GM12878 (cell line): Measurements from ENCODE around the gene LTA. TPM values are rescaled to one million over a fixed set of nuclear protein-coding genes. Genes with fewer than 3 reads are reported as not detected.

Experiments
- ATAC-seq: fragments of 200-7000 bp; cut with Tn5 transposase; 3 replicates; pipeline ENCODE4 v1.9.1; 2020; ENCODE audit warnings: mild to moderate bottlenecking, moderate library complexity
- BruUV-seq: library from RNA; stranded (reverse); fragments of 400-500 nt; replicated peaks from 2 replicates; lab custom pipeline; 2021; lab: Mats Ljungman, UMichigan
- CTCF ChIA-PET: fragments of 300-600 bp; sonication (Branson Sonifier 250); formaldehyde crosslinking; extraction: SDS; loops from one replicate; lab custom pipeline; 2021; ENCODE audit warnings: inconsistent platforms; lab: Yijun Ruan, JAX
- POLR2A ChIA-PET: fragments of 350-600 bp; formaldehyde crosslinking; extraction: SDS; loops from one replicate; lab custom pipeline; 2021; ENCODE audit warnings: inconsistent platforms; lab: Charles Lee
- RAD21 ChIA-PET: fragments of 300-600 bp; sonication (Branson Sonifier 250); formaldehyde crosslinking; loops from one replicate; lab custom pipeline; 2023; ENCODE audit warnings: antibody characterized with exemption; ENCODE audit not compliant: unreplicated experiment; lab: Charles Lee
- SMC1A ChIA-PET: fragments of 300-600 bp; sonication (Branson Sonifier 250); formaldehyde crosslinking; loops from one replicate; lab custom pipeline; 2023; ENCODE audit not compliant: unreplicated experiment, uncharacterized antibody; lab: Charles Lee
- DNase-seq: peaks from one replicate; pipeline ENCODE4 v3.0.0-alpha.2; 2011; ENCODE audit warnings: low read depth, low spot score
- FAIRE-seq: peaks from 3 replicates; lab custom pipeline; 2011; peaks lifted over from hg19 to GRCh38; lab: Jason Lieb, UNC
- H2AFZ ChIP-seq: 2 replicates; pipeline ENCODE4 v1.6.0; 2011; ENCODE audit warnings: low read depth, low read length, control low read depth; ENCODE audit not compliant: control insufficient read depth
- H3K27ac ChIP-seq: 2 replicates; pipeline ENCODE4 v1.5.1; 2011; ENCODE audit warnings: control low read depth; ENCODE audit not compliant: control insufficient read depth, insufficient read depth
- H3K27me3 ChIP-seq, 2 experiments: replicated peaks in 1 of 2; 2 replicates each; pipeline versions ENCODE4 v1.6.0 to v1.6.1; 2011; ENCODE audit warnings: low read length in 1 of 2; ENCODE audit not compliant: control insufficient read depth in 2 of 2, insufficient read depth in 2 of 2
- H3K36me3 ChIP-seq, 2 experiments: 2 replicates each; pipeline ENCODE4 v1.5.1; 2011; ENCODE audit warnings: low read length in 1 of 2; ENCODE audit not compliant: control insufficient read depth in 2 of 2, insufficient read depth in 2 of 2
- H3K4me1 ChIP-seq: 2 replicates; pipeline ENCODE4 v1.6.1; 2011; ENCODE audit warnings: mild to moderate bottlenecking, low read length, moderate library complexity, mixed read lengths; ENCODE audit not compliant: control insufficient read depth, insufficient read depth
- H3K4me2 ChIP-seq: 2 replicates; pipeline ENCODE4 v1.6.0; 2011; ENCODE audit warnings: control low read depth; ENCODE audit not compliant: control insufficient read depth, insufficient read depth
- H3K4me3 ChIP-seq: fragments of 200-600 bp; sonication (generic); 2 replicates; pipeline ENCODE4 v1.5.1; 2016
- H3K79me2 ChIP-seq: 2 replicates; pipeline ENCODE4 v1.6.0; 2011; ENCODE audit warnings: low read length; ENCODE audit not compliant: control insufficient read depth, insufficient read depth
- H3K9ac ChIP-seq: 2 replicates; pipeline ENCODE4 v1.8.0; 2011; ENCODE audit warnings: low read length, control low read depth, mixed read lengths; ENCODE audit not compliant: control insufficient read depth, insufficient read depth
- H3K9me3 ChIP-seq: replicated peaks from 3 replicates; pipeline ENCODE4 v1.5.1; 2011; ENCODE audit warnings: mild to moderate bottlenecking, low read length; ENCODE audit not compliant: control insufficient read depth, insufficient read depth
- H4K20me1 ChIP-seq: 2 replicates; pipeline ENCODE4 v1.6.0; 2011; ENCODE audit not compliant: control insufficient read depth, insufficient read depth
- DPF2 ChIP-seq: fragments of 450-650 bp; IDR thresholded peaks from 2 replicates; pipeline ENCODE4 v1.6.1; 2017; ENCODE audit warnings: mild to moderate bottlenecking
- ETV6 ChIP-seq, 2 experiments: fragments of 450-650 bp in 1 of 2; IDR thresholded peaks in 1 of 2; conservative IDR thresholded peaks in 1 of 2; 2 replicates each; pipeline ENCODE4 v1.6.1; 2014; ENCODE audit warnings: antibody characterized with exemption in 1 of 2, borderline replicate concordance in 1 of 2, low read depth in 1 of 2, mild to moderate bottlenecking in 1 of 2, moderate library complexity in 1 of 2
- JUND ChIP-seq: IDR thresholded peaks from 2 replicates; pipeline ENCODE4 v1.6.1; 2012; ENCODE audit warnings: low read depth, mild to moderate bottlenecking, low read length, improper control_type of control experiment, moderate library complexity
- LARP7 ChIP-seq: fragments of 450-650 bp; IDR thresholded peaks from 2 replicates; pipeline ENCODE4 v1.6.1; 2017; ENCODE audit warnings: mild to moderate bottlenecking
- NBN ChIP-seq: fragments of 450-650 bp; IDR thresholded peaks from 2 replicates; pipeline ENCODE4 v1.6.1; 2016
- NFYA ChIP-seq: IDR thresholded peaks from 2 replicates; pipeline ENCODE4 v1.6.1; 2011; ENCODE audit warnings: low read depth, mild to moderate bottlenecking, low read length, improper control_type of control experiment, borderline replicate concordance
- POLR2A ChIP-seq: IDR thresholded peaks from 2 replicates; pipeline ENCODE4 v1.6.1; 2011; ENCODE audit warnings: low read depth, mild to moderate bottlenecking, low read length
- POU2F2 ChIP-seq: IDR thresholded peaks from 3 replicates; pipeline ENCODE4 v1.6.1; 2011; ENCODE audit warnings: low read depth, mild to moderate bottlenecking, low read length, borderline replicate concordance
- RAD21 ChIP-seq: IDR thresholded peaks from 2 replicates; pipeline ENCODE4 v1.6.1; 2011; ENCODE audit warnings: mild to moderate bottlenecking, low read depth, low read length, moderate library complexity; ENCODE audit not compliant: insufficient read depth
- RELB ChIP-seq: fragments of 450-650 bp; IDR thresholded peaks from 2 replicates; pipeline ENCODE4 v1.6.1; 2017; ENCODE audit warnings: low read depth, mild to moderate bottlenecking, moderate library complexity
- RUNX3 ChIP-seq: IDR thresholded peaks from 2 replicates; pipeline ENCODE4 v1.6.1; 2012; ENCODE audit warnings: low read length, inconsistent platforms
- SMC3 ChIP-seq: IDR thresholded peaks from 2 replicates; pipeline ENCODE4 v1.6.1; 2011; ENCODE audit warnings: low read length, improper control_type of control experiment, borderline replicate concordance
- WGBS: methylation state at CpG from one replicate; pipeline ENCODE4 v1.1.6; 2016; ENCODE audit warnings: low lambda C conversion rate; ENCODE audit not compliant: insufficient replicate concordance, insufficient coverage; ENCODE audit errors: missing lambda C conversion rate; 5-methylcytosine and 5-hydroxymethylcytosine counted together
- in situ Hi-C: fragments of 300-500 bp; cut with MboI; formaldehyde crosslinking; loops from 9 replicates; pipeline ENCODE4 v1.14.3; 2018; ENCODE audit warnings: mixed read lengths
- intact Hi-C: fragments of 100-400 bp; cut with micrococcal nuclease; formaldehyde crosslinking; loops from one replicate; pipeline ENCODE4 v1.14.2; 2022; ENCODE audit not compliant: unreplicated experiment
- polyA plus RNA-seq, 11 experiments: library from polyadenylated mRNA; depleted of rRNA in 4 of 11; unstranded in 6 of 11; stranded (reverse) in 5 of 11; fragments of >200 nt; fragmentation: Nextera tagmentation in 4 of 11; fragmentation: Illumina TruSeq in 1 of 11; extraction: Ambion mirVana in 4 of 11; extraction: Trizol in 1 of 11; gene quantifications; 1 replicate in 1 of 11; 2 replicates in 10 of 11; pipeline versions ENCODE4 v1.2.1 to v1.2.3, GENCODE V29; 2011 to 2016; ENCODE audit warnings: inconsistent platforms in 2 of 11, missing spikeins in 2 of 11, low read depth in 1 of 11
- total RNA-seq, 4 experiments: library from RNA; depleted of rRNA in 3 of 4; stranded (reverse); fragments of >200 nt in 3 of 4; fragmentation: Illumina TruSeq in 1 of 4; extraction: Trizol in 1 of 4; gene quantifications; 2 replicates each; pipeline versions ENCODE4 v1.2.1 to v1.2.3, GENCODE V29; 2013 to 2021
- TF ChIP-seq, protein P1 (sequence below), 3 experiments: IDR thresholded peaks in 2 of 3; conservative IDR thresholded peaks in 1 of 3; 2 replicates each; pipeline ENCODE4 v1.5.1; 2011; ENCODE audit warnings: low read depth in 3 of 3, low read length in 3 of 3, mild to moderate bottlenecking in 3 of 3, control low read depth in 2 of 3, moderate library complexity in 2 of 3, inconsistent platforms in 1 of 3, mixed read lengths in 1 of 3; ENCODE audit not compliant: control insufficient read depth in 2 of 3, insufficient read depth in 1 of 3; ENCODE audit errors: extremely low read depth in 1 of 3
- TF ChIP-seq, protein P2 (sequence below): fragments of 450-650 bp; IDR thresholded peaks from 2 replicates; pipeline ENCODE4 v1.6.1; 2017; ENCODE audit warnings: borderline replicate concordance
- TF ChIP-seq, protein P3 (sequence below): fragments of 150-350 bp; IDR thresholded peaks from 2 replicates; pipeline ENCODE4 v1.6.1; 2014; ENCODE audit warnings: mild to moderate bottlenecking, low read depth, low read length

LTA gene
- total and polyA plus RNA-seq, 10 of the 15 experiments (the other 5 are each of a cell fraction or from before 2014, with no cell fraction given): 27.5 to 100 (median 75.1) TPM

- TF ChIP-seq, protein P1, sequence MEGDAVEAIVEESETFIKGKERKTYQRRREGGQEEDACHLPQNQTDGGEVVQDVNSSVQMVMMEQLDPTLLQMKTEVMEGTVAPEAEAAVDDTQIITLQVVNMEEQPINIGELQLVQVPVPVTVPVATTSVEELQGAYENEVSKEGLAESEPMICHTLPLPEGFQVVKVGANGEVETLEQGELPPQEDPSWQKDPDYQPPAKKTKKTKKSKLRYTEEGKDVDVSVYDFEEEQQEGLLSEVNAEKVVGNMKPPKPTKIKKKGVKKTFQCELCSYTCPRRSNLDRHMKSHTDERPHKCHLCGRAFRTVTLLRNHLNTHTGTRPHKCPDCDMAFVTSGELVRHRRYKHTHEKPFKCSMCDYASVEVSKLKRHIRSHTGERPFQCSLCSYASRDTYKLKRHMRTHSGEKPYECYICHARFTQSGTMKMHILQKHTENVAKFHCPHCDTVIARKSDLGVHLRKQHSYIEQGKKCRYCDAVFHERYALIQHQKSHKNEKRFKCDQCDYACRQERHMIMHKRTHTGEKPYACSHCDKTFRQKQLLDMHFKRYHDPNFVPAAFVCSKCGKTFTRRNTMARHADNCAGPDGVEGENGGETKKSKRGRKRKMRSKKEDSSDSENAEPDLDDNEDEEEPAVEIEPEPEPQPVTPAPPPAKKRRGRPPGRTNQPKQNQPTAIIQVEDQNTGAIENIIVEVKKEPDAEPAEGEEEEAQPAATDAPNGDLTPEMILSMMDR (IDR thresholded peaks at IDR 0.05 in 2 of 3, conservative IDR thresholded peaks at IDR 0.05 in 1 of 3; ENCODE audit: control insufficient read depth in 2 of 3, extremely low read depth in 1 of 3, insufficient read depth in 1 of 3, low read depth in 3 of 3, low read length in 3 of 3): peak; percentile 67 to 84 (median 71); a peak in 5 of 6 replicates
- TF ChIP-seq POU2F2 (peak; percentile 18; the same call in 1 of the 3 replicates), RELB (peak; percentile 53)
- TF ChIP-seq, all 136 proteins: peak for 17; not testable (repeated sequence) for 119
Observed at GRCh38 chr6:31551371-31551770, 20.7 kb upstream of the LTA start (continued).

DNA sequence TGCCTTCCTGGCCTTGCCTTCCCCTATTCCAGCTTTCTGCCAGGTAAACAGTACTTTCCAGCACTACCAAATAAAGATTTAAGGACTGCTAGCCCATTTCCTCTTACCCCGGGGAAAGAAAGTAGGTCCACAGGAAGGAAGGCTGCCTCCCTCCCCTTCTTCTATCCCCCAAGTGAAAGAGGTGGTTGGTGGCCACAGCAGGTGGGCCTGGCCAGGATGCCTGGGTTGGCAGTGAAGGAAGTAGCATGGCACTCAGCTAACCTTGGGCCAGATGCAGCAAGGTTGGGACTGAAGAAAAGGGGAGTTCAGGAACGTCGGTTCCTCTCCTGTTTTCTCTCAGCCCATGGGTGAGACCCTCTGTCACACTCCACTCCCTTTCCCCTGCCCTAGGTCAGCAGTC is 15.8 kb upstream of the LTA start:
- ChIA-PET CTCF (interaction anchor here (1.3 to 34.8 kb wide), 3 partner anchors 12 to 32 kb away, joined by 4 to 2098 read pairs (median 34); partner anchors contain the start of genes LST1, LTB, NCR3 and TNF), POLR2A (interaction anchor here (0.6 to 9.1 kb wide), 7 partner anchors 13 to 44 kb away, joined by 3 to 255 read pairs (median 4); partner anchors contain the start of genes LST1, LTB, NCR3 and TNF), SMC1A (interaction anchor here (0.8 to 34.7 kb wide), 4 partner anchors 9 to 83 kb away, joined by 3 to 1989 read pairs (median 4); partner anchors contain the start of genes LST1, LTA, LTB and NCR3), RAD21 (interaction anchor here (0.9 to 15.9 kb wide), 5 partner anchors 12 to 61 kb away, joined by 3 to 620 read pairs (median 5); partner anchors contain the start of genes LST1, LTB, NCR3 and TNF)
- Histone ChIP-seq H3K27ac (peak overlapping the region; percentile 66), H3K36me3 (peaks cover 0 to 4% of the 10 kb centered on the region in 2 experiments; a peak in 2 of 4 replicates), H3K4me2 (peak overlapping the region; percentile 75), H3K27me3 (no peaks in the 10 kb centered on the region), H3K9ac (no peak overlapping the region; the same call in 1 of the 2 replicates), H3K79me2 (peaks cover 16% of the 10 kb centered on the region), H4K20me1 (no peaks in the 10 kb centered on the region), H2AFZ (no peak overlapping the region), H3K9me3 (no peaks in the 10 kb centered on the region), H3K4me3 (no peak overlapping the region), H3K4me1 (peaks cover 52% of the 10 kb centered on the region)
- ATAC-seq (no peak), DNase-seq (no peak), FAIRE-seq (no peak)
- WGBS: 2% methylated on average over 3 of the region's 3 CpGs
- intact Hi-C loops (no loop called here), in situ Hi-C loops (loop anchor here (25.0 kb wide), 2 partner anchors 1056 to 1406 kb away; partner anchors contain the start of genes BRD2 and HLA-DMA)
- BruUV-seq: no TSS peak
- TF ChIP-seq, protein P2, sequence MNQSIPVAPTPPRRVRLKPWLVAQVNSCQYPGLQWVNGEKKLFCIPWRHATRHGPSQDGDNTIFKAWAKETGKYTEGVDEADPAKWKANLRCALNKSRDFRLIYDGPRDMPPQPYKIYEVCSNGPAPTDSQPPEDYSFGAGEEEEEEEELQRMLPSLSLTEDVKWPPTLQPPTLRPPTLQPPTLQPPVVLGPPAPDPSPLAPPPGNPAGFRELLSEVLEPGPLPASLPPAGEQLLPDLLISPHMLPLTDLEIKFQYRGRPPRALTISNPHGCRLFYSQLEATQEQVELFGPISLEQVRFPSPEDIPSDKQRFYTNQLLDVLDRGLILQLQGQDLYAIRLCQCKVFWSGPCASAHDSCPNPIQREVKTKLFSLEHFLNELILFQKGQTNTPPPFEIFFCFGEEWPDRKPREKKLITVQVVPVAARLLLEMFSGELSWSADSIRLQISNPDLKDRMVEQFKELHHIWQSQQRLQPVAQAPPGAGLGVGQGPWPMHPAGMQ: no peak
- TF ChIP-seq NFYA (no peak), LARP7 (no peak), POLR2A (0 out of 2 replicates have a peak, but pooled peaks have one; percentile 21), JUND (no peak), DPF2 (0 out of 2 replicates have a peak, but pooled peaks have one; percentile 26), ETV6 (conservative IDR thresholded peaks at IDR 0.05 in 1 of 2, IDR thresholded peaks at IDR 0.05 in 1 of 2; ENCODE audit: borderline replicate concordance in 1 of 2, low read depth in 1 of 2) (peak in 1 of 2 experiments; percentile 83; a peak in 2 of 4 replicates), SMC3 (no peak), NBN (no peak), RUNX3 (peak; percentile 24; the same call in 1 of the 2 replicates), RAD21 (no peak)
- TF ChIP-seq, protein P3, sequence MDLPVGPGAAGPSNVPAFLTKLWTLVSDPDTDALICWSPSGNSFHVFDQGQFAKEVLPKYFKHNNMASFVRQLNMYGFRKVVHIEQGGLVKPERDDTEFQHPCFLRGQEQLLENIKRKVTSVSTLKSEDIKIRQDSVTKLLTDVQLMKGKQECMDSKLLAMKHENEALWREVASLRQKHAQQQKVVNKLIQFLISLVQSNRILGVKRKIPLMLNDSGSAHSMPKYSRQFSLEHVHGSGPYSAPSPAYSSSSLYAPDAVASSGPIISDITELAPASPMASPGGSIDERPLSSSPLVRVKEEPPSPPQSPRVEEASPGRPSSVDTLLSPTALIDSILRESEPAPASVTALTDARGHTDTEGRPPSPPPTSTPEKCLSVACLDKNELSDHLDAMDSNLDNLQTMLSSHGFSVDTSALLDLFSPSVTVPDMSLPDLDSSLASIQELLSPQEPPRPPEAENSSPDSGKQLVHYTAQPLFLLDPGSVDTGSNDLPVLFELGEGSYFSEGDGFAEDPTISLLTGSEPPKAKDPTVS: no peak
